ENCODE measurements around the gene PABPC5.

The PABPC5 gene

DNA sequence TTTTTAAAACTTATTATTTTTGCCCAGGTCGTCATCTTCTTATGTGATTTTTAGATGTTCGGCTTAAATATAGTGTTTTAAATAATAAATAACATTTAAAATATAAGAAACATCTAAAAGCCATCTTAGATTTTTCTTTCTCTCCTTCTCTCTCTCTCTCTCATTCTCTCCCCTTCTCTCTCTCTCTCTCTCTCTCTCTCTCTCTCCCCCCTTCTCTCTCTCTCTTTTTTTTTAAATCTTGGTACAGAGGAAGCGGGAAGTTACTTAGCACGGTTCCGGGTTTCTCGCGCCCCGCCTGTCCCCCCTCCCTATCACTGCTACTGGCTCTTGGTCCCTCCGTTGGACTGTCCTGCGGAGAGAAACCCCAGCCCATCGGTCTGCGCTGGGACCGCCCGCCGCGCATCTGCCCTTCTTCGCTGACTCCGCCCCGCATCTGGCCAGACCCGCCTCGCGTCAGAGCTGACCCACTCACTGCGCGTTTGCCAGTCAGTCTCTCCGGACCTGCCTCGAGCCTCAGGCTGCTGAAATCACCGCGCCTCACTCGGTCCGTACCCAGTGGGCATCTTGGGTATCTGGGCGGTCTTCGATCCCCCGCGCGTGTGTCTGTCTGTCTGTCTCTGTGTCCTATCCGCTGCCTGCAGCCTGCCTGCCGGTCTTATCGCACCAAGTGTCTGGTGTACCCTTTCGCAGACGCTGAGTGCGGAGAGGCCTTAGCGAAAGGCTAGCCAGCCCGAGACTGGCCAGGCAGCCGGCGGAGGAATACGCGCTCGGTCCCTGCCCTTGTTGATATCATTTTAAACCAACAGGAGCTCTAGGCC, at the start of gene PABPC5:
Gene PABPC5 (plus strand): TSS at position 489 of the 818 bp plus-strand sequence. CDS start 739 bp downstream, outside the sequence.
- DNase-seq = no peak

DNA sequence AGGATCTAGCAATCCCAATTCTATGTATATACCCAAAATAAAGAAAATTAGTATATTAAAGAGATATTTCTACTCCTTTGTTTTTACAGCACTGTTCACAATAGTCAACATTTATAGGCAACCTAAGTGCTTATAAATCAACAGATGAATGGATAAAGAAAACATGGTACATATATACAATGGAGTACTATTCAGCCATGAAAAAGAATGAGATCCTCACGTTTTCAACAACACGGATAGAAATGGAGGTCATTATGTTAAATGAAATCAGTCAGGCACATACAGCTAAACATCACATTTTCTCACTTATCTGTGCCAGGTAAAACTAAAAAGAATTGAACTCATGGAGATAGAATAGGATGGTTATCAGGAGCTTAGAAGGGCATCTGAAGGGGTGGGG, 45.6 kb upstream of the PABPC5 start:
- DNase-seq = no peak

DNA sequence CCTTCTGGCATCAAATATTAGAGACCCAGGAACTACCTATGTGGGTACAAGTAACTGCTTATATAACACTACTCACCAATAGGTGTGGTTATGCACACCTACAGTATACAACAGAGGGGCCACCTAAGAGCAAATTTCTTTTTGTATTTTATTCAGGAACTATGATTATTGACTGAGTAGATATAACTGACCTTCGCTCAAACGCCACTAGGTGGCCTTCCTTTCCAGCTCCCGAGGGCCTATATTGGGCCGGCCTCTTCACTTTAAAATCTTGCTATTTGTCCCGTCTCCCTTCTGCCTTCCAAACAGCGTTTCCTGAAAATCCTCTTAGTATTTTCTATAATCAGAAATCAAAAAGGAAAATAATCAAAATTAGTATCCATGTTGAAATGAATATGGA, 19.9 kb upstream of the PABPC5 start:
- DNase-seq = no peak

DNA sequence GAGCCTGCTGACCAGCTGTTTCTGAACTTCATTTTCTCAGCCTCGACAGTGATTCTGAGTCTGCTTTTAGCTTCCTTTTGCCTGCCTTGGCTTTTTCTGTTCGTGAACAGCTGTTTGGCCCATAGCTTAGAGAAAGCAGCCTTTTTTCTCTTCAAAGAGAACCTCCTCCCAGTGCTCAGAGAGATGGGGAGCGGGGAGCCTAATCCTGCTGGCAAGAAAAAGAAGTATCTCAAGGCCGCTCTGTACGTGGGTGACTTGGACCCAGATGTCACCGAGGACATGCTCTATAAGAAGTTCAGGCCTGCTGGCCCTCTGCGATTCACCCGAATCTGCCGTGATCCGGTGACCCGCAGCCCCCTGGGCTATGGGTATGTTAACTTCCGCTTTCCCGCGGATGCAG, 756 bp downstream of the PABPC5 start:
- DNase-seq = no peak
